ENCODE results near the gene SORCS3. TPM values are rescaled to one million over a fixed set of nuclear protein-coding genes. Genes with fewer than 3 reads are reported as not detected.

Gene SORCS3
- total and polyA plus RNA-seq, 10 of the 15 experiments (the other 5 are each of a cell fraction or from before 2014, with no cell fraction given), result 0.01 to 0.04 (median 0.02) TPM; not detected in 7

DNA sequence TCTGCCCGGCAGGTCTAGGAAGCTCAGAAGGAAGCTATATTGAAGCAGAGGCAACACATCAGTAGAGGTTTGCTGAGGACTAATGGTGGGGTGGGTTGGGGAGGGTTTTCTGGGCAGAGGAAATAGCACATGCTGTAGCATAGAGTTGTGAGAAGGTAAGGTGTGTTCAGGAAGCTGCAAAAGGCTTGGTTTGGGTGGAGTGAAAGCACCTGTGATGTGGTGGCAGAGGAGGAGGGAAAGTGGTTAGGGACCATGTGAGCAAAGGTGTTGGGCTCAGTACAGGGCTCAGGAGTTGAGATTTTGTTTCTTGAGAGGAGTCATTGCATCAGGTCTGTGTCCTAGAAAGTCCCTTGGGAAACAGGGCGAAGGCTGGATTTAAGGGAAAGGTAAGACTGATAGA lies 294.6 kb downstream of the SORCS3 start (continued):
- TF ChIP-seq PBX3 (IDR thresholded peaks at IDR 0.05; ENCODE audit: insufficient replicate concordance, low read depth, low read length) (no peak), SMC3 (IDR thresholded peaks at IDR 0.05; ENCODE audit: borderline replicate concordance, low read length) (no peak), FOS (IDR thresholded peaks at IDR 0.05; ENCODE audit: borderline replicate concordance, extremely low read depth, insufficient read length) (no peak), NBN (IDR thresholded peaks at IDR 0.05) (no peak), BMI1 (IDR thresholded peaks at IDR 0.05; ENCODE audit: borderline replicate concordance) (no peak)

GRCh38 chr10:104937567-104937966 lies 296.5 kb downstream of the SORCS3 start:
- no peak for DNase-seq (ENCODE audit: low read depth, low spot score)
- Histone ChIP-seq H4K20me1 (ENCODE audit: control insufficient read depth, insufficient read depth) (no peaks in the 10 kb centered on the region), H3K4me3 (no peak overlapping the region), H2AFZ (ENCODE audit: control insufficient read depth, low read depth, low read length) (no peak overlapping the region), H3K9me3 (replicated peaks; ENCODE audit: control insufficient read depth, insufficient read depth, low read length) (no peaks in the 10 kb centered on the region), H3K27ac (ENCODE audit: control insufficient read depth, insufficient read depth) (no peak overlapping the region), H3K27me3 (replicated peaks in 1 of 2; ENCODE audit: control insufficient read depth in 2 of 2, insufficient read depth in 2 of 2, low read length in 1 of 2) (no peaks in the 10 kb centered on the region), H3K9ac (ENCODE audit: control insufficient read depth, insufficient read depth, low read length) (no peak overlapping the region), H3K36me3 (ENCODE audit: control insufficient read depth in 2 of 2, insufficient read depth in 2 of 2, low read length in 1 of 2) (no peaks in the 10 kb centered on the region), H3K4me1 (ENCODE audit: control insufficient read depth, insufficient read depth, low read length) (no peaks in the 10 kb centered on the region), H3K79me2 (ENCODE audit: control insufficient read depth, insufficient read depth, low read length) (no peaks in the 10 kb centered on the region), H3K4me2 (ENCODE audit: control insufficient read depth, insufficient read depth) (no peak overlapping the region)
- ChIA-PET POLR2A (no interaction called here), CTCF (no interaction called here), RAD21 (ENCODE audit: unreplicated experiment) (interaction anchor here (0.9 kb wide), 1 partner anchor 17 kb away, joined by 3 read pairs; no protein-coding TSS in a partner anchor), SMC1A (ENCODE audit: uncharacterized antibody, unreplicated experiment) (no interaction called here)
- intact Hi-C loops (cut with micrococcal nuclease; ENCODE audit: unreplicated experiment) (no loop called here), in situ Hi-C loops (cut with MboI) (no loop called here)
- no TSS peak for BruUV-seq (replicated peaks)
- no peak for TF ChIP-seq YBX1 (IDR thresholded peaks at IDR 0.05)
- no peak for TF ChIP-seq RFX5 (IDR thresholded peaks at IDR 0.05; ENCODE audit: low read depth, low read length)
- no peak for TF ChIP-seq JUND (IDR thresholded peaks at IDR 0.05; ENCODE audit: low read depth, low read length)
- TF ChIP-seq ZBED1 (IDR thresholded peaks at IDR 0.05; ENCODE audit: borderline replicate concordance), result no peak
- no peak for TF ChIP-seq ZBTB11 (CRISPR knock-in tag; IDR thresholded peaks at IDR 0.05)
- no peak for TF ChIP-seq PKNOX1 (IDR thresholded peaks at IDR 0.05)
- no peak for TF ChIP-seq HSF1 (IDR thresholded peaks at IDR 0.05; ENCODE audit: low read depth, low read length)
- no peak for ATAC-seq
- FAIRE-seq, result no peak
- 3% methylated on average over 2 of the region's 2 CpGs for WGBS (ENCODE audit: insufficient coverage, insufficient replicate concordance, low lambda C conversion rate, missing lambda C conversion rate)

Data from GM12878 (cell line).